Ascending aorta (tissue), 2 donors: ENCODE data around the gene SCIMP. TPM values are rescaled to one million over a fixed set of nuclear protein-coding genes. Genes with fewer than 3 reads are reported as not detected.

Experiments used
- DNase-seq, 2 donors: peaks; one replicate each; pipeline ENCODE4 v3.0.0-alpha.2; 2019; ENCODE audit warnings: low spot score in 2 of 2
- H3K27ac ChIP-seq, 2 donors: fragments of 200-600 bp; sonication (generic); one replicate each; pipeline ENCODE4 v1.5.1; 2016 to 2017; ENCODE audit warnings: mild to moderate bottlenecking in 1 of 2
- H3K27me3 ChIP-seq: fragments of 200-600 bp; sonication (generic); one replicate; pipeline ENCODE4 v1.5.1; 2017
- H3K36me3 ChIP-seq, 2 donors: fragments of 200-600 bp; sonication (generic); one replicate each; pipeline ENCODE4 v1.5.1; 2016
- H3K4me1 ChIP-seq, 2 donors: fragments of 200-600 bp; sonication (generic); one replicate each; pipeline ENCODE4 v1.5.1; 2016 to 2017; ENCODE audit warnings: mild to moderate bottlenecking in 1 of 2
- H3K4me3 ChIP-seq, 2 donors: fragments of 200-600 bp; sonication (generic); one replicate each; pipeline ENCODE4 v1.5.1; 2016 to 2017; ENCODE audit warnings: mild to moderate bottlenecking in 1 of 2
- H3K9me3 ChIP-seq, 2 donors: fragments of 200-600 bp; sonication (generic); one replicate each; pipeline ENCODE4 v1.5.1; 2016
- intact Hi-C: fragments of 100-400 bp; cut with DNase I; formaldehyde crosslinking; loops from one replicate; pipeline ENCODE4 v1.15.1; 2023
- total RNA-seq: library from RNA; depleted of rRNA; stranded (reverse); fragments of >200 nt; gene quantifications from one replicate; pipeline ENCODE4 v1.1.0, GENCODE V29; 2016
- TF ChIP-seq, protein P1 (sequence below), 3 experiments: fragments of 200-600 bp in 2 of 3; fragments of 450-650 bp in 1 of 3; sonication (generic) in 2 of 3; IDR thresholded peaks; one replicate each; pipeline ENCODE4 v1.5.1; 2016 to 2019; ENCODE audit warnings: antibody characterized with exemption in 3 of 3, mild to moderate bottlenecking in 1 of 3, moderate library complexity in 1 of 3

Gene SCIMP
- total RNA-seq: 0.21 TPM

DNA sequence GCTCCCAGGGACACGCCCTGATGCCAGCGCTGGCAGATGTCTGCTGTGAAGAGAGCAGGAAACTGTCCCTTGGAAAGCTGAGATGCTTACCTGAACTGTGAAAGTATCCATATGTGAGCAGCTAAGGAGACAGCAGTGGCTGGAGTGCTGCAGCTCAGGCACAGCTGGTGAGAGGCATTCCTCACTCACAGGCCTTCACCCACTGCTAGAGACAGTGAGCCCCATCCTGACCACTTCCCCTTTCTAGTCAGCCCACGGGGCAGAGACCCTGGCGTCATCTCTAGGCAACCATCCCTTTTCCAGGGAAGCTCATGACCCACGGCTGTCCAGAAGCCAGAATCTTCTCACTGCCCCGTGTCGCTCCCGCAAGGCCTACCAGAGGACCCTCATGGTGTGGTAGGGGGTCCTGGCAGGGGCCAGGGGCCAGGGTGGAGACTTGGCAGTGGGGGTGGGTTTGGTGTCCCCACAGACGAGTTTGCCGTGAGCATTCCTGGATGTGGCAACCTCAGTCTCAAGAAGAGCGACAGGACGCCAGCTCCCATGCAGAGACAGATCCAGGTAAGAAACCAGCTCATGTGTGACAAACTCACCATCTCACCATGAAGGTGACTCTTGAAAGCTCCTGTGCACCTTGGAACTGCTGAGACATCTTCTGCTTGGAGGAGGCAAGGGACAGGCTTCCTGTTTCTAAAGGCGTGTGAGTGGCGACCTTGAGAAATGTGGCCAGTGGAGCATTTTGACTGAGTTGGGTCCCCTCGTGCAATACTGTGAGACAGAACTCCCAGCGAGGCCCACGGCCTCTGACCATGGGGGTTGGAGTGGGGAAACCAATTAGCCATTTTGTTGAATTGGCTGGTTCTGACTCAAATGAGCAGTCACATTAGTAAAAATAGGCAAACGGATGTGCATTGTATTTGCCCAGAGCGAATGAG is at the start of gene SCIMP:
SCIMP (minus strand) TSS at position 216 of the 932 bp plus-strand sequence; CDS start at position 111, 105 bp downstream.
- Histone ChIP-seq H3K4me1 (no peaks in the 10 kb centered on the region), H3K9me3 (no peaks in the 10 kb centered on the region), H3K27me3 (no peaks in the 10 kb centered on the region), H3K36me3 (peaks cover 0 to 10% of the 10 kb centered on the region in 2 donors), H3K4me3 (peak within 1 kb of the TSS in 1 of 2 donors; percentile 27), H3K27ac (no peak within 1 kb of the TSS)
- intact Hi-C loops: no loop called here
- peak; percentile 24 to 70 for DNase-seq
- TF ChIP-seq, protein P1, sequence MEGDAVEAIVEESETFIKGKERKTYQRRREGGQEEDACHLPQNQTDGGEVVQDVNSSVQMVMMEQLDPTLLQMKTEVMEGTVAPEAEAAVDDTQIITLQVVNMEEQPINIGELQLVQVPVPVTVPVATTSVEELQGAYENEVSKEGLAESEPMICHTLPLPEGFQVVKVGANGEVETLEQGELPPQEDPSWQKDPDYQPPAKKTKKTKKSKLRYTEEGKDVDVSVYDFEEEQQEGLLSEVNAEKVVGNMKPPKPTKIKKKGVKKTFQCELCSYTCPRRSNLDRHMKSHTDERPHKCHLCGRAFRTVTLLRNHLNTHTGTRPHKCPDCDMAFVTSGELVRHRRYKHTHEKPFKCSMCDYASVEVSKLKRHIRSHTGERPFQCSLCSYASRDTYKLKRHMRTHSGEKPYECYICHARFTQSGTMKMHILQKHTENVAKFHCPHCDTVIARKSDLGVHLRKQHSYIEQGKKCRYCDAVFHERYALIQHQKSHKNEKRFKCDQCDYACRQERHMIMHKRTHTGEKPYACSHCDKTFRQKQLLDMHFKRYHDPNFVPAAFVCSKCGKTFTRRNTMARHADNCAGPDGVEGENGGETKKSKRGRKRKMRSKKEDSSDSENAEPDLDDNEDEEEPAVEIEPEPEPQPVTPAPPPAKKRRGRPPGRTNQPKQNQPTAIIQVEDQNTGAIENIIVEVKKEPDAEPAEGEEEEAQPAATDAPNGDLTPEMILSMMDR (IDR thresholded peaks at IDR 0.05): no peak

DNA sequence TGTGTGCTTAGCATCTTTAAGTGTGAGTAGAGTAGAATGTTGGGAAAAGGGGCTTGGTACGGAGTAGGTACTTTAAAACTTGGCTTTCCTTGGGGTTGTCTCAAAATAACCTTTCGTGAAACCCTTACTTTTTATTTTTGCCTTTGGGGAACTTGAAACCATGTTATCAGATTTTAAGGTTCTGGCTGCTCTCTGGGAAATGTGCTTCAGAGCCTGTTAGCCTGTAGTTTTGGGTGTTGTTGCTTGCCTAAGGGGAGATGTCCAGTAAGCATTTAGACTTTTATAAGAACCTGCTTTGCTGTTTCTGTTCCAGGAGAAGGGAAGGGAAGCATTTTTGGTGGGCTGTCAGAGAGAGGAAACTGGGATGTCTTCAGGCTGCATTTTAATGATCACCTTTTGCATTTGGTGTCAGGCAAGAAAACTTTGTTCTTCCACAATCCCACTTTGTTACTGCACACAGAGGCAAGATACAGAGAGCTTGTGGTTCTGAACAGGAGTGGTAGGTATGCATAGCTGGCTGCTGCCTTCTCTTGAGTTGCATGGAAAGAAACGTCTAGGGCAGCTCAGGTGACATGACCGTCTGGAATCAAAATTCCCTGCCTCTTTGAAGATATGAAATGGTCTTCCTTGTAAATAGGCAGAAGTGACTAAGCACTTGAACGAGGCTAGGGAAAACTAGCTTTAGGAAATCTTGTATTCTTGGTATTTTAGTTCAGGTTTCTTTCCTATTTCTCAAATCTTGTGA is 49.1 kb upstream of the SCIMP start:
- peaks cover 0 to 18% of the 10 kb centered on the region in 2 donors for H3K4me1 ChIP-seq
- intact Hi-C loops: loop anchor here (2.0 to 5.0 kb wide), 3 partner anchors 93 to 1359 kb away; partner anchors contain the start of genes KIAA0753, NUP88, TXNDC17 and ZNF594
- peak overlapping the region; percentile 94 to 99 for H3K4me3 ChIP-seq
- no peaks in the 10 kb centered on the region for H3K27me3 ChIP-seq
- DNase-seq: no peak
- H3K36me3 ChIP-seq: no peaks in the 10 kb centered on the region
- no peaks in the 10 kb centered on the region for H3K9me3 ChIP-seq
- TF ChIP-seq, protein P1 (IDR thresholded peaks at IDR 0.05): no peak
- H3K27ac ChIP-seq: peak overlapping the region in 1 of 2 donors; percentile 99

DNA sequence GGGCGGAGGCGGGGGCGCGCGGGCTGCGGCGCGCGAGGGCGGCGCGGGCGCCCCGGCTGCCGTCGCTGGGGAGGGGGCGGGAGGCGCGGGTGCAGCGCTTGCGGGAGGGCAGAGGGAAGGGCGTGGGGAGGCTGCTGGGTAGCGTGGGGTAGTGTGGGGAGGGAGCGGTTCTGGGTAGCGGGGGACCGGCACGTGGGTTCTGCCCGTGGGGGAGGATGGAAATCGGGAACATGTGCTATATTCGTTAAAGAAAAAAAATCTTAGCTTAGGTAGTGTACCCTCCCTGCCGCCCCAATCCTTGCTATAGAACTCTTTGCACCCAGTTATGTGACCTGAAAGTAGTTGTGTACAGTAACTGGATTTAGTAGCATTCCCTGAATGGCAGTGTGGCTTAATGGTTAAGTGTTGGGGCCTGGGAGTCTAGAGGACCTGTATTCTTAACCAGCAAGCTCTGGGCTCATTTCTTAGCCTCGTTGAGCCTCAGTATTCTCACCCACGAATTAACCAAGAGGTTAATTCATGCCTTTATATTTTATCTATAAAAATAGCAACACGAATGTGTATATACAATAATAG is 48.1 kb upstream of the SCIMP start:
- Histone ChIP-seq H3K27me3 (no peaks in the 10 kb centered on the region), H3K9me3 (no peaks in the 10 kb centered on the region), H3K27ac (peak overlapping the region in 1 of 2 donors; percentile 99), H3K4me1 (peaks cover 0 to 18% of the 10 kb centered on the region in 2 donors), H3K36me3 (no peaks in the 10 kb centered on the region), H3K4me3 (peak overlapping the region; percentile 94 to 99)
- intact Hi-C loops: loop anchor here (2.0 to 5.0 kb wide), 3 partner anchors 92 to 1360 kb away; partner anchors contain the start of genes KIAA0753, NUP88, TXNDC17 and ZNF594
- peak in 1 of 2 donors; percentile 68 for DNase-seq
- TF ChIP-seq, protein P1 (IDR thresholded peaks at IDR 0.05): no peak

DNA sequence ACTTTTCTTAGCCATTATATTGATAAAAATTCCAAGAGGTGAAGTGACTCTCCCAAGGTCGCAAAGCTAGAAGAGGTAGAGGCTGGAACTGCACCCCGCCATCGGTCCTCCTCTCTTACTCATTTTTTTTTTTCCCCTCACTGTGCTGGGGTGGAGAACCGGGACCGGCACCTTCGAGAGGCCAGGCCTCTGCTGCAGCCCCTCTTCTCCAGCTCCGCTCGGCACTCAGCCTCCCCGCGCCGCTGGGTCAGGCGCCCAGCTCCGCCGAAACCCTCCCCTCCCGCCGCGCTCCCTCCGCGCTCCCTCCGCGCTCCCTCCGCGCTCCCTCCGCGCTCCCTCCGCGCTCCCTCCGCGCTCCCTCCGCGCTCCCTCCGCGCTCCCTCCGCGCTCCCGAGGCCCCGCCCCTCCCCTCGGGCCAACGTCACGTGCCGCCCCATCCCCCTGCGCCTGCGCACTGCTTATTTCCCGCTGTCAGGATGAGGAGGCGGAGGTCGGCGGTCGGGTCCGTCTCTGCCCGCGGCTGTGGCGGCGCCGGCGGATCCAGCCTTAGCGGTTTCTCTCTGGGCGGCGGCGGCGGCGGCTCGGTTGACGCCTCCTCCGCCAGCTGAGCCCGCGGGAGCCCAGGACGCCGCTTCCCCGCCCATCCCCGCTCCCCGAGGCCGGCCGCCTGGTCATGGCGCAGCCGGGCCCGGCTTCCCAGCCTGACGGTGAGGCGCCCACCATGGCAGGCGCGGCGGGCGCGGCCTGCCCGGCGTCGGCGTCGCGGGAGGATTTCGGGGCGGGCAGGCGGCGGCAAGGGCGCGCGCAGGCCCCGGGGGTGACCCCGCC is 47.4 kb upstream of the SCIMP start, which contains the start of gene RABEP1:
RABEP1 (plus strand) TSS at position 471 of the 828 bp plus-strand sequence; CDS start at position 674, 203 bp downstream.
- DNase-seq: peak; percentile 35 to 91
- Histone ChIP-seq H3K4me1 (peaks cover 0 to 18% of the 10 kb centered on the region in 2 donors), H3K36me3 (no peaks in the 10 kb centered on the region), H3K27ac (peak within 1 kb of the TSS; percentile 87 to 99), H3K4me3 (peak within 1 kb of the TSS; percentile 94 to 99), H3K9me3 (no peaks in the 10 kb centered on the region), H3K27me3 (no peaks in the 10 kb centered on the region)
- TF ChIP-seq, protein P1 (IDR thresholded peaks at IDR 0.05): peak in 2 of 3 experiments; percentile 7 to 10
- intact Hi-C loops: loop anchor here (2.0 to 5.0 kb wide), 3 partner anchors 91 to 1360 kb away; partner anchors contain the start of genes KIAA0753, NUP88, TXNDC17 and ZNF594
